IMR-90 (cell line): ENCODE measurements around the gene LAMTOR3. TPM values are rescaled to one million over a fixed set of nuclear protein-coding genes. Genes with fewer than 3 reads are reported as not detected.

ENCODE experiments used
- ATAC-seq: fragments of 200-7000 bp; cut with Tn5 transposase; 2 replicates; pipeline ENCODE4 v1.9.1; 2020; ENCODE audit warnings: low read depth, mild to moderate bottlenecking, moderate library complexity
- BruUV-seq: library from RNA; stranded (reverse); fragments of 400-500 nt; replicated peaks from 2 replicates; lab custom pipeline; 2021; lab: Mats Ljungman, UMichigan
- CTCF ChIA-PET: fragments of 300-600 bp; formaldehyde crosslinking; extraction: SDS; loops from one replicate; lab custom pipeline; 2021; ENCODE audit warnings: antibody characterized with exemption; lab: Yijun Ruan, JAX
- POLR2A ChIA-PET: fragments of 300-600 bp; sonication (Branson Sonifier 250); formaldehyde crosslinking; loops from one replicate; lab custom pipeline; 2022; ENCODE audit warnings: antibody characterized with exemption; ENCODE audit not compliant: unreplicated experiment; lab: Charles Lee
- DNase-seq: peaks from one replicate; pipeline ENCODE4 v3.0.0; 2013
- H2AFZ ChIP-seq: replicated peaks from 2 replicates; pipeline ENCODE3; 2013; ENCODE audit warnings: low read length, mild to moderate bottlenecking; ENCODE audit not compliant: poor library complexity
- H2AK5ac ChIP-seq: 2 replicates; pipeline ENCODE4 v1.6.1; 2013; ENCODE audit warnings: low read depth, low read length, inconsistent platforms
- H2AK9ac ChIP-seq: replicated peaks from 2 replicates; pipeline ENCODE3; 2013; ENCODE audit warnings: mild to moderate bottlenecking, low read depth, low read length, moderate library complexity; ENCODE audit not compliant: poor library complexity
- H2BK120ac ChIP-seq: 2 replicates; pipeline ENCODE4 v1.6.1; 2013; ENCODE audit warnings: low read depth, low read length, inconsistent platforms
- H2BK15ac ChIP-seq: 3 replicates; pipeline ENCODE4 v1.6.1; 2013; ENCODE audit warnings: low read depth, low read length, inconsistent platforms
- H2BK20ac ChIP-seq: 2 replicates; pipeline ENCODE4 v1.6.1; 2013; ENCODE audit warnings: low read depth, mild to moderate bottlenecking, inconsistent platforms, low read length, moderate library complexity
- H2BK5ac ChIP-seq: 2 replicates; pipeline ENCODE4 v1.6.1; 2013; ENCODE audit warnings: mild to moderate bottlenecking, low read depth, low read length, inconsistent platforms; ENCODE audit not compliant: poor library complexity, severe bottlenecking
- H3K14ac ChIP-seq: replicated peaks from 2 replicates; pipeline ENCODE4 v1.6.1; 2013; ENCODE audit warnings: low read depth, low read length, inconsistent platforms
- H3K18ac ChIP-seq: 2 replicates; pipeline ENCODE4 v1.6.1; 2013; ENCODE audit warnings: low read depth, low read length, control low read depth
- H3K23ac ChIP-seq: 2 replicates; pipeline ENCODE4 v1.6.1; 2013; ENCODE audit warnings: low read depth, low read length, inconsistent platforms
- H3K27ac ChIP-seq: 2 replicates; pipeline ENCODE4 v1.5.1; 2013; ENCODE audit warnings: mild to moderate bottlenecking, control low read depth, low read length; ENCODE audit not compliant: insufficient read depth
- H3K27me3 ChIP-seq: 2 replicates; pipeline ENCODE4 v1.6.1; 2013; ENCODE audit warnings: low read length; ENCODE audit not compliant: control insufficient read depth, insufficient read depth
- H3K36me3 ChIP-seq: 2 replicates; pipeline ENCODE4 v1.6.1; 2013; ENCODE audit warnings: low read length, mixed read lengths; ENCODE audit not compliant: control insufficient read depth, insufficient read depth
- H3K4ac ChIP-seq: 2 replicates; pipeline ENCODE4 v1.6.1; 2013; ENCODE audit warnings: low read depth, low read length, inconsistent platforms
- H3K4me1 ChIP-seq: 2 replicates; pipeline ENCODE4 v1.6.1; 2013; ENCODE audit warnings: low read length, mixed read lengths; ENCODE audit not compliant: control insufficient read depth, insufficient read depth
- H3K4me2 ChIP-seq: 2 replicates; pipeline ENCODE4 v1.6.1; 2013; ENCODE audit warnings: low read depth, mild to moderate bottlenecking, control low read depth, low read length, moderate library complexity
- H3K4me3 ChIP-seq: 2 replicates; pipeline ENCODE4 v1.5.1; 2013; ENCODE audit warnings: low read depth, mild to moderate bottlenecking, control low read depth, low read length, moderate library complexity; ENCODE audit not compliant: insufficient read depth
- H3K56ac ChIP-seq: 2 replicates; pipeline ENCODE4 v1.6.1; 2013; ENCODE audit warnings: low read length, inconsistent platforms; ENCODE audit not compliant: insufficient read depth; ENCODE audit errors: extremely low read depth
- H3K79me1 ChIP-seq, 2 experiments: 2 replicates each; pipeline ENCODE4 v1.6.1; 2013; ENCODE audit warnings: low read length in 2 of 2, inconsistent platforms in 1 of 2, low read depth in 1 of 2
- H3K9ac ChIP-seq: 2 replicates; pipeline ENCODE4 v1.6.1; 2013; ENCODE audit warnings: low read depth, low read length, control low read depth
- H3K9me1 ChIP-seq: 2 replicates; pipeline ENCODE4 v1.6.1; 2013; ENCODE audit warnings: low read length, inconsistent platforms; ENCODE audit not compliant: insufficient read depth
- H3K9me3 ChIP-seq: 2 replicates; pipeline ENCODE4 v1.6.1; 2013; ENCODE audit warnings: low read length; ENCODE audit not compliant: control insufficient read depth, insufficient read depth
- H4K20me1 ChIP-seq: 2 replicates; pipeline ENCODE4 v1.6.1; 2013; ENCODE audit warnings: low read length, inconsistent platforms; ENCODE audit not compliant: insufficient read depth
- H4K5ac ChIP-seq: 2 replicates; pipeline ENCODE4 v1.6.1; 2013; ENCODE audit warnings: mild to moderate bottlenecking, low read depth, low read length, control low read depth
- H4K8ac ChIP-seq, 2 experiments: 2 replicates each; pipeline ENCODE4 v1.6.1; 2013; ENCODE audit warnings: low read depth in 2 of 2, low read length in 2 of 2, control low read depth in 1 of 2, inconsistent platforms in 1 of 2
- H4K91ac ChIP-seq: 2 replicates; pipeline ENCODE4 v1.6.1; 2013; ENCODE audit warnings: low read depth, low read length, inconsistent platforms; ENCODE audit not compliant: insufficient read depth
- CHD1 ChIP-seq: IDR thresholded peaks from 2 replicates; pipeline ENCODE4 v1.6.1; 2012; ENCODE audit warnings: low read depth, low read length, improper control_type of control experiment
- MAZ ChIP-seq: IDR thresholded peaks from 2 replicates; pipeline ENCODE4 v1.6.1; 2012; ENCODE audit warnings: low read depth, mild to moderate bottlenecking, low read length, improper control_type of control experiment, moderate library complexity, borderline replicate concordance
- RAD21 ChIP-seq: IDR thresholded peaks from 2 replicates; pipeline ENCODE4 v1.6.1; 2012; ENCODE audit warnings: low read length, improper control_type of control experiment
- USF2 ChIP-seq: fragments of 150-350 bp; IDR thresholded peaks from 2 replicates; pipeline ENCODE4 v1.6.1; 2017; ENCODE audit warnings: mild to moderate bottlenecking, antibody characterized with exemption, low read length, low read depth
- WGBS, 2 experiments: methylation state at CpG; one replicate each; pipeline versions ENCODE4 v1.1.5 to v1.1.7; 2013; ENCODE audit warnings: missing lambda C conversion rate in 2 of 2; ENCODE audit not compliant: insufficient read length in 1 of 2; ENCODE audit errors: extremely low coverage in 2 of 2; 5-methylcytosine and 5-hydroxymethylcytosine counted together
- dilution Hi-C: fragments of 300-500 bp; cut with HindIII; formaldehyde crosslinking; loops from one replicate; pipeline ENCODE4 v1.14.3; 2018; ENCODE audit warnings: low sequenced_read_pairs; ENCODE audit not compliant: unreplicated experiment
- in situ Hi-C: fragments of 300-500 bp; cut with MboI; formaldehyde crosslinking; loops from 3 replicates; pipeline ENCODE4 v1.14.3; 2019; ENCODE audit warnings: low sequenced_read_pairs, inconsistent platforms, mixed read lengths
- intact Hi-C: fragments of 100-400 bp; cut with micrococcal nuclease; formaldehyde crosslinking; loops from 2 replicates; pipeline ENCODE4 v1.10.0; 2022
- polyA plus RNA-seq, 3 experiments: library from polyadenylated mRNA; depleted of rRNA; stranded (reverse); fragments of >200 nt; gene quantifications; 2 replicates each; pipeline ENCODE4 v1.2.3, GENCODE V29; 2012; ENCODE audit warnings: low replicate concordance in 1 of 3
- total RNA-seq: library from RNA; depleted of rRNA; stranded (reverse); fragments of >200 nt; gene quantifications from 2 replicates; pipeline ENCODE4 v1.2.3, GENCODE V29; 2012

LAMTOR3 gene
- total and polyA plus RNA-seq, 2 of the 4 experiments (the other 2 are of a cell fraction) = 28.6 to 35.7 TPM

GRCh38 chr4:99833756-99834155 lies 60.5 kb downstream of the LAMTOR3 start:
- Histone ChIP-seq H3K4me3 (no peak overlapping the region), H3K56ac (no peak overlapping the region), H4K91ac (no peak overlapping the region), H3K4me2 (no peak overlapping the region), H3K9ac (no peak overlapping the region), H2BK120ac (no peak overlapping the region), H4K8ac (no peak overlapping the region), H3K4ac (no peak overlapping the region), H2BK20ac (no peak overlapping the region), H4K5ac (no peak overlapping the region), H3K9me1 (no peaks in the 10 kb centered on the region), H3K14ac (no peak overlapping the region), H2BK5ac (no peak overlapping the region), H2AFZ (no peak overlapping the region), H2AK9ac (no peak overlapping the region), H3K27me3 (0 out of 2 replicates have a peak, but pooled peaks cover 2% of the 10 kb centered on the region), H2AK5ac (no peak overlapping the region), H3K4me1 (no peaks in the 10 kb centered on the region), H3K27ac (no peak overlapping the region), H3K18ac (no peak overlapping the region), H3K9me3 (no peaks in the 10 kb centered on the region), H2BK15ac (no peak overlapping the region), H3K36me3 (no peaks in the 10 kb centered on the region), H3K79me1 (no peaks in the 10 kb centered on the region), H3K23ac (no peak overlapping the region), H4K20me1 (no peaks in the 10 kb centered on the region)
- intact Hi-C loops (loop anchor here (5.0 kb wide), 1 partner anchor 114 kb away; the partner anchor contains the start of gene DNAJB14), in situ Hi-C loops (no loop called here), dilution Hi-C loops (no loop called here)
- ATAC-seq (no peak; the same call in 1 of the 2 replicates), DNase-seq (no peak)
- no TSS peak for BruUV-seq
- CTCF ChIA-PET = no interaction called here
- WGBS, 2 experiments = 54% methylated on average over 2 of the region's 5 CpGs; no CpG with 5 or more reads in 1 of the 2 experiments
- POLR2A ChIA-PET = no interaction called here
- TF ChIP-seq RAD21 = no peak
- no peak for TF ChIP-seq MAZ
- no peak for TF ChIP-seq USF2
- TF ChIP-seq CHD1 = no peak
